Lung (tissue), 12 donors: Measurements from ENCODE around the gene KRTAP10-2. TPM values are rescaled to one million over a fixed set of nuclear protein-coding genes. Genes with fewer than 3 reads are reported as not detected.

ENCODE experiments used
- ATAC-seq: fragments of 200-7000 bp; cut with Tn5 transposase; one replicate; pipeline ENCODE4 v1.9.1; 2020; ENCODE audit warnings: moderate number of reproducible peaks; ENCODE audit not compliant: insufficient read depth, low FRiP score
- DNase-seq, 3 donors: peaks; one replicate each; pipeline ENCODE4 v3.0.0-alpha.2; 2013 to 2017
- H3K27ac ChIP-seq, 2 donors: one replicate each; pipeline ENCODE4 v1.5.1; 2013; ENCODE audit warnings: mild to moderate bottlenecking in 2 of 2, moderate library complexity in 2 of 2, control low read depth in 1 of 2, inconsistent platforms in 1 of 2, low read depth in 1 of 2, low read length in 1 of 2
- H3K27me3 ChIP-seq, 3 donors: one replicate each; pipeline ENCODE4 v1.5.1; 2013; ENCODE audit warnings: low read length in 2 of 3; ENCODE audit not compliant: control insufficient read depth in 3 of 3, insufficient read depth in 3 of 3
- H3K36me3 ChIP-seq, 4 donors: one replicate each; pipeline ENCODE4 v1.5.1; 2013; ENCODE audit warnings: low read length in 4 of 4, mild to moderate bottlenecking in 1 of 4, moderate library complexity in 1 of 4; ENCODE audit not compliant: control insufficient read depth in 4 of 4, insufficient read depth in 4 of 4
- H3K4me1 ChIP-seq, 5 donors: one replicate each; pipeline ENCODE4 v1.5.1; 2013; ENCODE audit warnings: low read length in 5 of 5, mild to moderate bottlenecking in 2 of 5, moderate library complexity in 1 of 5; ENCODE audit not compliant: control insufficient read depth in 5 of 5, insufficient read depth in 5 of 5
- H3K4me3 ChIP-seq: one replicate; pipeline ENCODE4 v1.5.1; 2013; ENCODE audit warnings: mild to moderate bottlenecking, control low read depth, moderate library complexity
- H3K9ac ChIP-seq, 2 donors: one replicate each; pipeline ENCODE4 v1.5.1; 2013; ENCODE audit warnings: low read length in 2 of 2, control low read depth in 1 of 2; ENCODE audit not compliant: insufficient read depth in 1 of 2
- H3K9me3 ChIP-seq, 4 donors: one replicate each; pipeline ENCODE4 v1.5.1; 2013; ENCODE audit warnings: low read length in 3 of 4, mild to moderate bottlenecking in 1 of 4, moderate library complexity in 1 of 4; ENCODE audit not compliant: control insufficient read depth in 4 of 4, insufficient read depth in 3 of 4
- WGBS, 2 donors: extraction: QIAGEN DNeasy Blood & Tissue Kit; methylation state at CpG; one replicate each; pipeline ENCODE4 v1.1.7; 2013; 5-methylcytosine and 5-hydroxymethylcytosine counted together
- polyA plus RNA-seq, 2 donors: library from polyadenylated mRNA; stranded (reverse); fragments of 200-250 nt; gene quantifications; one replicate each; pipeline ENCODE4 v1.2.1, GENCODE V29; 2013
- total RNA-seq, 2 donors: library from RNA; depleted of rRNA in 1 of 2; stranded (reverse); fragments of >200 nt in 1 of 2; gene quantifications; one replicate each; pipeline ENCODE4 v1.2.1, GENCODE V29; 2014 to 2021
- TF ChIP-seq, protein P1 (sequence below): IDR thresholded peaks from 2 replicates; pipeline ENCODE4 v1.5.1; 2012; ENCODE audit warnings: mild to moderate bottlenecking; ENCODE audit errors: control extremely low read depth, extremely low read depth
- donor health status: control.
- donor health status: control.
- donor health status: Bipolar disorder and iron deficiency.
- donor health status: healthy.
- donor health status: DM: yes; HTN: yes; CAD: no.

Gene KRTAP10-2
- total and polyA plus RNA-seq, 4 donors = not detected

DNA sequence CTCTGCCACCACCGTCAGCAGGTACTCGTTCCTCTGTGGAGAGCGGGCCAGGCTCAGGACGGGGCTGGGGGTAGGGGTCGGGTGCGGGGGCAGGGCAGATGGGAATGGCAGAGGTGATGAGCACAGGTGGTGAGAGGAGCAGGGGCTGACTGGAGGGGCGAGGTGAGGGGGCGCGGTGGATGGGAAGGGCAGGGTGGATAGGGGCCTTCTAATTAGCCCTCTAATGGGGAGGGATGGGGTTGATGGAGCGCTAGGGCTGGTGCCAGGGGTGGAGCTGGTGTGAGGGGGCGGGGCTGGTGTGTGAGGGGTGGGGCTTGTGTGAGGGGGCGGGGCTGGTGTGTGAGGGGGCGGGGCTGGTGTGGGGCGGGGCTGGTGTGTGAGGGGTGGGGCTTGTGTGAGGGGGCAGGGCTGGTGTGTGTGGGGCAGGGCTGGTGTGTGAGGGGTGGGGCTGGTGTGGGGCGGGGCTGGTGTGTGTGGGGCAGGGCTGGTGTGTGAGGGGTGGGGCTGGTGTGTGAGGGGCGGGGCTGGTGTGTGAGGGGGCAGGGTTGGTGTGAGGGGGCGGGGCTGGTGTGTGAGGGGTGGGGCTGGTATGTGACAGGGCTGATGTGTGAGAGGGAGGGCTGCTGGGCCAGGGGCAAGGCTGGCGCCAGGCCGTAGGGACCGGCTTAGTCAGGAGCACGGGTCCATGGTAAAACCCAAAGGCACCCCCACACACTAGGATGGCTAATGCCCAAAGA lies 17.2 kb downstream of the KRTAP10-2 start:
- WGBS, 2 donors = 90 to 91% methylated on average over 15 to 21 of the region's 21 CpGs

DNA sequence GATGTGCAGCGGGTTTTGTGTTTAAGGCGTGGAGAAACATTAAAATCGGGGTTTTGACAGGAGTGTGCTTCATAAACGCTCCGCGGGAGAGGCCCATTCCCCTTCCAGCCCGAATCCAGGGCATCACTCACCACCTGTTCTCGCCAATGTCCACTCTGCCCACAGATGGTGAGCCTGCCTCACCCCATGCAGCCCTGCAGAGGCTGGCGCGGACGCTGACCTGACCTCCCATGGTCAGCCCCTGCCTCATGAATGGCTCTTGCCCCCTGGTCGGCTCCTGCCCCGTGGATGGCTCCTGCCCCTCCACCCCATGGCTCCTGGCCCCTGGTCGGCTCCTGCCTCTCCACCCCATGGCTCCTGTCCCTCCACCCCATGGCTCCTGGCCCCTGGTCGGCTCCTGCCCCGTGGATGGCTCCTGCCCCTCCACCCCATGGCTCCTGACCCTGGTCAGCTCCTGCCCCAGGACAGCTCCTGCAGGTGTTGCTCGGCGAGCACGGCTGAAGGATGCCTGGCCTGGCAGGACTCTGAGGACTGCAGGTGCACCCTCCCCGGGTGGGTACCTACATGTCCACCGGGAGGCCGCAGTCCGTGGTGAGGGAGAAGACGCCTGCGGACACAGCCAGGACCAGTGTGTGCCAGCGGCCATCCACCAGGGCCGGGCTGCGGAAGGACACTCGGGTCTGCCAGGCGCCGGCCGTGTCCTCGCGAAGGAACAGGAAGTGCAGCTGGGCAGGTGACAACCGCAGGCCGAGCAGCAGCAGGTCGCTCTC lies 18.0 kb downstream of the KRTAP10-2 start:
- Histone ChIP-seq H3K9me3 (peaks cover 0 to 4% (median 0%) of the 10 kb centered on the region in 4 donors), H3K27ac (no peak overlapping the region), H3K4me1 (no peaks in the 10 kb centered on the region), H3K4me3 (no peak overlapping the region), H3K27me3 (no peaks in the 10 kb centered on the region), H3K36me3 (no peaks in the 10 kb centered on the region), H3K9ac (no peak overlapping the region)
- ATAC-seq = no peak
- WGBS, 2 donors = 91 to 94% methylated on average over 36 to 37 of the region's 37 CpGs
- TF ChIP-seq, protein P1, sequence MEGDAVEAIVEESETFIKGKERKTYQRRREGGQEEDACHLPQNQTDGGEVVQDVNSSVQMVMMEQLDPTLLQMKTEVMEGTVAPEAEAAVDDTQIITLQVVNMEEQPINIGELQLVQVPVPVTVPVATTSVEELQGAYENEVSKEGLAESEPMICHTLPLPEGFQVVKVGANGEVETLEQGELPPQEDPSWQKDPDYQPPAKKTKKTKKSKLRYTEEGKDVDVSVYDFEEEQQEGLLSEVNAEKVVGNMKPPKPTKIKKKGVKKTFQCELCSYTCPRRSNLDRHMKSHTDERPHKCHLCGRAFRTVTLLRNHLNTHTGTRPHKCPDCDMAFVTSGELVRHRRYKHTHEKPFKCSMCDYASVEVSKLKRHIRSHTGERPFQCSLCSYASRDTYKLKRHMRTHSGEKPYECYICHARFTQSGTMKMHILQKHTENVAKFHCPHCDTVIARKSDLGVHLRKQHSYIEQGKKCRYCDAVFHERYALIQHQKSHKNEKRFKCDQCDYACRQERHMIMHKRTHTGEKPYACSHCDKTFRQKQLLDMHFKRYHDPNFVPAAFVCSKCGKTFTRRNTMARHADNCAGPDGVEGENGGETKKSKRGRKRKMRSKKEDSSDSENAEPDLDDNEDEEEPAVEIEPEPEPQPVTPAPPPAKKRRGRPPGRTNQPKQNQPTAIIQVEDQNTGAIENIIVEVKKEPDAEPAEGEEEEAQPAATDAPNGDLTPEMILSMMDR = no peak
- DNase-seq = no peak

More for the DNA sequence above, 17.2 kb downstream of the KRTAP10-2 start:
- ATAC-seq (no peak), DNase-seq (no peak)
- Histone ChIP-seq H3K36me3 (no peaks in the 10 kb centered on the region), H3K4me1 (no peaks in the 10 kb centered on the region), H3K9me3 (peaks cover 0 to 4% (median 0%) of the 10 kb centered on the region in 4 donors), H3K4me3 (no peak overlapping the region), H3K9ac (no peak overlapping the region), H3K27ac (no peak overlapping the region), H3K27me3 (no peaks in the 10 kb centered on the region)
- TF ChIP-seq, protein P1 = no peak

GRCh38 chr21:44532712-44533111 lies 18.6 kb downstream of the KRTAP10-2 start:
- peaks cover 0 to 4% (median 0%) of the 10 kb centered on the region in 4 donors for H3K9me3 ChIP-seq
- H3K36me3 ChIP-seq = no peaks in the 10 kb centered on the region
- H3K4me1 ChIP-seq = no peaks in the 10 kb centered on the region
- no peak overlapping the region for H3K27ac ChIP-seq
- no peaks in the 10 kb centered on the region for H3K27me3 ChIP-seq
- DNase-seq = no peak
- no peak overlapping the region for H3K4me3 ChIP-seq
- ATAC-seq = no peak
- TF ChIP-seq, protein P1 = no peak
- 90 to 92% methylated on average over 16 of the region's 16 CpGs for whole genome bisulfite sequencing, 2 donors
- no peak overlapping the region for H3K9ac ChIP-seq
